NCI-H128 (cell line): ENCODE data around the gene C7.
"Not testable (repeated sequence)": the region's sequence is repeated elsewhere in the genome, so short reads cannot be mapped to it uniquely, and the experiment has no call there.

ENCODE experiments used
- DNase-seq: peaks from one replicate; lab custom pipeline; 2025; ENCODE audit not compliant: unreplicated experiment; lab: John Stamatoyannopoulos, UW

C7 gene

GRCh38 chr5:40909264-40909663 lies at the start of gene C7:
Gene C7, plus strand, starts transcription at chr5:40909497. Its CDS starts 114 bp downstream, at chr5:40909611.
- DNase-seq: no peak

GRCh38 chr5:40860711-40861110 lies 48.6 kb upstream of the C7 start:
- no peak for DNase-seq

GRCh38 chr5:40865004-40865403 lies 44.3 kb upstream of the C7 start:
- DNase-seq: not testable (repeated sequence)

- no peak for DNase-seq
Observed at GRCh38 chr5:40866844-40867243, 42.5 kb upstream of the C7 start.

- DNase-seq: no peak
Observed at GRCh38 chr5:40869384-40869783, 39.9 kb upstream of the C7 start.

- no peak for DNase-seq
Observed at GRCh38 chr5:40871177-40871576, 38.1 kb upstream of the C7 start.

- not testable (repeated sequence) for DNase-seq
Observed at GRCh38 chr5:40872253-40872652, 37.0 kb upstream of the C7 start.

GRCh38 chr5:40873286-40873880 lies 35.9 kb upstream of the C7 start:
- no peak for DNase-seq

- DNase-seq: no peak
Observed at GRCh38 chr5:40875958-40876357, 33.3 kb upstream of the C7 start.

- no peak for DNase-seq
Observed at GRCh38 chr5:40877371-40877988, 31.8 kb upstream of the C7 start.

- DNase-seq: no peak
Observed at GRCh38 chr5:40879163-40879942, 29.9 kb upstream of the C7 start.

- DNase-seq: no peak
Observed at GRCh38 chr5:40882291-40882690, 27.0 kb upstream of the C7 start.

- not testable (repeated sequence) for DNase-seq
Observed at GRCh38 chr5:40883051-40883450, 26.2 kb upstream of the C7 start.

- DNase-seq: not testable (repeated sequence)
Observed at GRCh38 chr5:40895440-40896425, 13.6 kb upstream of the C7 start.

GRCh38 chr5:40904205-40904993 lies 4.9 kb upstream of the C7 start:
- no peak for DNase-seq

GRCh38 chr5:40904994-40905306 lies 4.3 kb upstream of the C7 start:
- no peak for DNase-seq

- DNase-seq: no peak
Observed at GRCh38 chr5:40906351-40906751, 2.9 kb upstream of the C7 start.

- no peak for DNase-seq
Observed at GRCh38 chr5:40909723-40910122, 426 bp downstream of the C7 start.

GRCh38 chr5:40911266-40911665 lies 2.0 kb downstream of the C7 start:
- no peak for DNase-seq

GRCh38 chr5:40914835-40915234 lies 5.5 kb downstream of the C7 start:
- DNase-seq: no peak
